NCI-H524 treated with DMSO at 0.1 percent for 48 hours (cell line): ENCODE measurements around the gene DNAJC17.

ENCODE experiments used
- DNase-seq: peaks from one replicate; lab custom pipeline; 2025; lab: John Stamatoyannopoulos, UW

Gene DNAJC17

GRCh38 chr15:40790718-40791117 is 16.6 kb downstream of the DNAJC17 start:
- DNase-seq = no peak

- no peak for DNase-seq
These were observed 17.3 kb downstream of the DNAJC17 start for GRCh38 chr15:40789999-40790398.

GRCh38 chr15:40789119-40789518 is 18.2 kb downstream of the DNAJC17 start:
- no peak for DNase-seq

- no peak for DNase-seq
These were observed 19.3 kb downstream of the DNAJC17 start for GRCh38 chr15:40787991-40788390.

GRCh38 chr15:40787344-40787841 is 19.9 kb downstream of the DNAJC17 start:
- no peak for DNase-seq

GRCh38 chr15:40785814-40786213 is 21.5 kb downstream of the DNAJC17 start:
- no peak for DNase-seq

GRCh38 chr15:40785164-40785563 is 22.1 kb downstream of the DNAJC17 start:
- no peak for DNase-seq

- peak; percentile 26 for DNase-seq
These were observed 24.6 kb downstream of the DNAJC17 start for GRCh38 chr15:40782609-40783227.

GRCh38 chr15:40776537-40777141 is 30.6 kb downstream of the DNAJC17 start:
- no peak for DNase-seq

GRCh38 chr15:40775740-40776536 is 31.3 kb downstream of the DNAJC17 start:
- no peak for DNase-seq

- no peak for DNase-seq
These were observed 32.3 kb downstream of the DNAJC17 start for GRCh38 chr15:40775007-40775406.

- DNase-seq = no peak
These were observed 33.4 kb downstream of the DNAJC17 start for GRCh38 chr15:40773902-40774301.

GRCh38 chr15:40773496-40773895 is 33.8 kb downstream of the DNAJC17 start:
- no peak for DNase-seq

GRCh38 chr15:40772014-40772413 is 35.3 kb downstream of the DNAJC17 start:
- no peak for DNase-seq

- DNase-seq = no peak
These were observed 36.0 kb downstream of the DNAJC17 start for GRCh38 chr15:40771242-40771641.

- peak; percentile 76 for DNase-seq
These were observed 37.0 kb downstream of the DNAJC17 start for GRCh38 chr15:40770147-40770721.

- DNase-seq = peak; percentile 35
These were observed 37.8 kb downstream of the DNAJC17 start, which contains the start of gene C15orf62 for GRCh38 chr15:40769274-40770146. Gene C15orf62 (plus strand): TSS chr15:40769980. CDS start chr15:40770496, 516 bp downstream.

GRCh38 chr15:40768521-40769273 is 38.6 kb downstream of the DNAJC17 start:
- DNase-seq = no peak

- DNase-seq = no peak
These were observed 39.3 kb downstream of the DNAJC17 start for GRCh38 chr15:40767838-40768500.
